PC-9 (cell line): Measurements from ENCODE around the gene CARMIL1. TPM values are rescaled to one million over a fixed set of nuclear protein-coding genes. Genes with fewer than 3 reads are reported as not detected.

ENCODE experiments used
- BruUV-seq: library from RNA; stranded (reverse); fragments of 400-500 nt; replicated peaks from 2 replicates; lab custom pipeline; 2021; lab: Mats Ljungman, UMichigan
- CTCF ChIA-PET: fragments of 300-600 bp; sonication (Branson Sonifier 250); formaldehyde crosslinking; loops from one replicate; lab custom pipeline; 2022; ENCODE audit warnings: antibody characterized with exemption; lab: Charles Lee
- POLR2A ChIA-PET: fragments of 300-600 bp; sonication (Branson Sonifier 250); formaldehyde crosslinking; loops from one replicate; lab custom pipeline; 2022; ENCODE audit warnings: antibody characterized with exemption; ENCODE audit not compliant: unreplicated experiment; lab: Charles Lee
- DNase-seq, 2 experiments: peaks; one replicate each; pipeline versions ENCODE4 v3.0.0 to v3.0.0-alpha.2; 2015 to 2022; ENCODE audit warnings: mixed read lengths in 1 of 2
- H2AFZ ChIP-seq: fragments of 200-600 bp; sonication (generic); 2 replicates; pipeline ENCODE4 v1.8.1; 2017; ENCODE audit warnings: antibody characterized with exemption
- H3F3A ChIP-seq: fragments of 200-600 bp; sonication (generic); 2 replicates; pipeline ENCODE4 v1.8.1; 2017; ENCODE audit warnings: antibody characterized with exemption, mild to moderate bottlenecking, low read depth; ENCODE audit not compliant: insufficient read depth
- H3K27ac ChIP-seq: fragments of 200-600 bp; sonication (generic); 2 replicates; pipeline ENCODE4 v1.6.1; 2016; ENCODE audit warnings: mixed run types
- H3K27me3 ChIP-seq: fragments of 200-600 bp; sonication (generic); 2 replicates; pipeline ENCODE4 v1.6.1; 2016; ENCODE audit warnings: low read depth, mixed run types; ENCODE audit not compliant: insufficient read depth
- H3K36me3 ChIP-seq: fragments of 200-600 bp; sonication (generic); 2 replicates; pipeline ENCODE4 v1.6.1; 2016; ENCODE audit warnings: low read depth, mixed run types
- H3K4me1 ChIP-seq: fragments of 200-600 bp; sonication (generic); replicated peaks from 2 replicates; pipeline ENCODE4 v1.6.1; 2016; ENCODE audit warnings: mixed run types; ENCODE audit not compliant: insufficient read depth
- H3K4me2 ChIP-seq: fragments of 200-600 bp; sonication (generic); 2 replicates; pipeline ENCODE4 v1.6.1; 2017; ENCODE audit warnings: mixed run types
- H3K4me3 ChIP-seq: fragments of 200-600 bp; sonication (generic); 2 replicates; pipeline ENCODE4 v1.6.1; 2016; ENCODE audit warnings: mixed run types
- H3K79me2 ChIP-seq: fragments of 200-600 bp; sonication (generic); 2 replicates; pipeline ENCODE4 v1.6.1; 2017; ENCODE audit warnings: low read depth, mixed run types
- H3K9me2 ChIP-seq: fragments of 200-600 bp; sonication (generic); 2 replicates; pipeline ENCODE4 v1.8.1; 2017; ENCODE audit warnings: mild to moderate bottlenecking; ENCODE audit not compliant: insufficient read depth
- H3K9me3 ChIP-seq: fragments of 200-600 bp; sonication (generic); 2 replicates; pipeline ENCODE4 v1.8.1; 2016; ENCODE audit warnings: low read depth; ENCODE audit not compliant: insufficient read depth
- H4K20me1 ChIP-seq: fragments of 200-600 bp; sonication (generic); 2 replicates; pipeline ENCODE4 v1.8.1; 2017; ENCODE audit not compliant: insufficient read depth
- EZH2 ChIP-seq: fragments of 200-600 bp; sonication (generic); IDR thresholded peaks from 2 replicates; pipeline ENCODE4 v1.8.0; 2017; ENCODE audit warnings: antibody characterized with exemption, low read depth
- intact Hi-C: fragments of 100-400 bp; cut with micrococcal nuclease; formaldehyde crosslinking; loops from one replicate; pipeline ENCODE4 v1.10.0; 2022; ENCODE audit not compliant: unreplicated experiment
- total RNA-seq: library from RNA; stranded (reverse); gene quantifications from 2 replicates; pipeline ENCODE4 v1.2.3, GENCODE V29; 2021
- TF ChIP-seq, protein P1 (sequence below): fragments of 200-600 bp; sonication (generic); conservative IDR thresholded peaks from 2 replicates; pipeline ENCODE4 v1.6.1; 2017; ENCODE audit warnings: mixed run types, antibody characterized with exemption, mild to moderate bottlenecking, moderate library complexity

The CARMIL1 gene
- total RNA-seq, 1 experiment from 2014 or later, result 33.1 TPM

DNA sequence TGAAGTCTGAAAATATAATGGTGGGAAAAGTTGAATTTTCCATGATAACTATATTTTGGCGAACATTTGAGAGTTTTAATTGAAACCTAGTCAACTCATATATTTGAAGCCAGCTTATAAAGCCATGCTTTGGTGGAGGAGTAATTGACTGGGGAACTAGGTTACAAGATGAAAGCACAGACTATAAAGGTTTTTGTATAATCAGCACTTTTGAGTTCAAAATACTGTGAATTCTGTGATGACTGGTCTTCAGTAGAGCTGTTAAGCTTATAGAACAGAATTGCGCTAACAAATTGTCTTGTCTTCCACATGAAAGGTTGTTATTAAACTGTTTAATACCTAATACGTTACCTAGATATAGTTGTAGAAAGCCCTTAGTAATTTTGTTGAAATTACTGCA, 213.8 kb downstream of the CARMIL1 start:
- Histone ChIP-seq H3F3A (no peaks in the 10 kb centered on the region; the same call in 1 of the 2 replicates), H3K36me3 (no peaks in the 10 kb centered on the region), H3K4me1 (peaks cover 4% of the 10 kb centered on the region), H2AFZ (no peak overlapping the region), H3K4me2 (no peak overlapping the region), H3K4me3 (no peak overlapping the region), H3K9me3 (no peaks in the 10 kb centered on the region), H3K9me2 (no peaks in the 10 kb centered on the region), H3K79me2 (no peaks in the 10 kb centered on the region), H3K27ac (no peak overlapping the region), H4K20me1 (no peaks in the 10 kb centered on the region), H3K27me3 (no peaks in the 10 kb centered on the region)
- CTCF ChIA-PET, result no interaction called here
- POLR2A ChIA-PET, result no interaction called here
- BruUV-seq, result no TSS peak
- TF ChIP-seq, protein P1, sequence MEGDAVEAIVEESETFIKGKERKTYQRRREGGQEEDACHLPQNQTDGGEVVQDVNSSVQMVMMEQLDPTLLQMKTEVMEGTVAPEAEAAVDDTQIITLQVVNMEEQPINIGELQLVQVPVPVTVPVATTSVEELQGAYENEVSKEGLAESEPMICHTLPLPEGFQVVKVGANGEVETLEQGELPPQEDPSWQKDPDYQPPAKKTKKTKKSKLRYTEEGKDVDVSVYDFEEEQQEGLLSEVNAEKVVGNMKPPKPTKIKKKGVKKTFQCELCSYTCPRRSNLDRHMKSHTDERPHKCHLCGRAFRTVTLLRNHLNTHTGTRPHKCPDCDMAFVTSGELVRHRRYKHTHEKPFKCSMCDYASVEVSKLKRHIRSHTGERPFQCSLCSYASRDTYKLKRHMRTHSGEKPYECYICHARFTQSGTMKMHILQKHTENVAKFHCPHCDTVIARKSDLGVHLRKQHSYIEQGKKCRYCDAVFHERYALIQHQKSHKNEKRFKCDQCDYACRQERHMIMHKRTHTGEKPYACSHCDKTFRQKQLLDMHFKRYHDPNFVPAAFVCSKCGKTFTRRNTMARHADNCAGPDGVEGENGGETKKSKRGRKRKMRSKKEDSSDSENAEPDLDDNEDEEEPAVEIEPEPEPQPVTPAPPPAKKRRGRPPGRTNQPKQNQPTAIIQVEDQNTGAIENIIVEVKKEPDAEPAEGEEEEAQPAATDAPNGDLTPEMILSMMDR, result no peak
- TF ChIP-seq EZH2, result no peak
- no peak for DNase-seq
- intact Hi-C loops, result no loop called here

DNA sequence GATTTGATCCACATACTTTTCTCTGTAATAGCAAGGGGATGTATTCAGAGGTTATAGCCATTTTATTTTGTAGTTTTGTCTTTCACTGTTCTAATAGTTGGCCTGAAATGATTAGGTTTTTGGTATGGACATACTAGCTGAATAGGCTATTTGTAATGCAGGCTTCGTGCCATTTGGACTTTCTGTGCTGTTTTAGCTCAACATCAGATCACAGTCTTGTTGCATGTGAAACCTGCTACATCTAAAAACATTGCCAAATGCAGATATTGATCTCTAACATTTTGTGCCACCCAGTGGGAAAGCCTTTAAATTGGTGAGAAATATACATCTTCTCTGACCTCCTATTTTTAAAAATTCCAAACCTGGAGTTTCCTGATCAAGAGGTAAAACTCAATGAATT, 215.3 kb downstream of the CARMIL1 start:
- Histone ChIP-seq H3K4me1 (peaks cover 10% of the 10 kb centered on the region), H4K20me1 (no peaks in the 10 kb centered on the region), H3K27me3 (no peaks in the 10 kb centered on the region), H3K4me3 (no peak overlapping the region), H3K9me3 (no peaks in the 10 kb centered on the region), H3K9me2 (no peaks in the 10 kb centered on the region), H3F3A (peaks cover 4% of the 10 kb centered on the region; the same call in 1 of the 2 replicates), H2AFZ (no peak overlapping the region), H3K36me3 (no peaks in the 10 kb centered on the region), H3K4me2 (no peak overlapping the region), H3K27ac (no peak overlapping the region), H3K79me2 (no peaks in the 10 kb centered on the region)
- no TSS peak for BruUV-seq
- intact Hi-C loops, result no loop called here
- DNase-seq, result no peak
- CTCF ChIA-PET, result no interaction called here
- POLR2A ChIA-PET, result no interaction called here
- TF ChIP-seq, protein P1, result no peak
- TF ChIP-seq EZH2, result no peak

DNA sequence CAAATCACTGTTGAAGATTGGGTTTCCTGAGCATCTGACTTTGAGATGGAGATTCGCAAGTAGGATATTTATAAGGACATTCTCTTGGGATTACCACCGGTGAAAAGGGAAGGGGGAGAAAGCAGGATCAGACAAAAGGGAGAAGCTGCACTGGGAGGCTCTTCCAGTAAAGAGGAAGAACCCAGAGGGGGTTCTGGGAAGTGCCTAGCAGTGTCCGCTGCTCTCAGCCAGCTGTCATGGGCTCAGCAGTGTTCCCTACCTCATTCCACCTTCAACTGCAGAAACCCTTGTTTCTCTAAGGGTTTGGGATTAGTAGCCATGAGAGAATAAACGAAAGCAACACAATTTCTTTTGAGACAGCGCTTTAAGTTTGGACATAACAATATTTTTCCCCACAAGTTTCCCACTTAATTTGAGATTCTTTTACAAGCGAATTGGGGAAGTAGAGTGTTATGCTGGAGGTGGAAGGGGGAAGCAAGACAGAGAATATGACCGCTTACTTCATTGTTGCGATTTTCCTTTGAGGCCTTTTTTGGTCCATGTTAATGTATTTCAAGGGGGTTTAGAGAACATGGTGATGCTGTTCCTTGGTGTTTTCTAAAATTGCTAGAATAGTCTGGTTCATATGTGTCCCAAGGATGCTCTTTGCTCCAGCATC, 218.3 kb downstream of the CARMIL1 start:
- H3K27me3 ChIP-seq, result no peaks in the 10 kb centered on the region
- H3K4me2 ChIP-seq, result no peak overlapping the region
- H3K4me3 ChIP-seq, result no peak overlapping the region
- no TSS peak for BruUV-seq
- H4K20me1 ChIP-seq, result no peaks in the 10 kb centered on the region
- intact Hi-C loops, result no loop called here
- ChIA-PET POLR2A (no interaction called here), CTCF (no interaction called here)
- H3K4me1 ChIP-seq, result peaks cover 25% of the 10 kb centered on the region
- no peaks in the 10 kb centered on the region for H3K79me2 ChIP-seq
- no peaks in the 10 kb centered on the region for H3K36me3 ChIP-seq
- H3K9me3 ChIP-seq, result no peaks in the 10 kb centered on the region
- no peak overlapping the region for H2AFZ ChIP-seq
- H3K27ac ChIP-seq, result no peak overlapping the region
- H3F3A ChIP-seq, result peaks cover 19% of the 10 kb centered on the region
- no peak for DNase-seq
- TF ChIP-seq EZH2, result no peak
- TF ChIP-seq, protein P1, result no peak
- H3K9me2 ChIP-seq, result no peaks in the 10 kb centered on the region
